Kidney (tissue), 14 donors: Measurements from ENCODE around the gene ALMS1. TPM values are rescaled to one million over a fixed set of nuclear protein-coding genes. Genes with fewer than 3 reads are reported as not detected.

Experiments used
- DNase-seq, 5 donors: peaks; one replicate each; pipeline ENCODE4 v3.0.0-alpha.2; 2013 to 2020
- FAIRE-seq: peaks from 2 replicates; lab custom pipeline; 2012; peaks lifted over from hg19 to GRCh38; lab: Jason Lieb, UNC
- H3K27ac ChIP-seq, 2 donors: one replicate each; pipeline ENCODE4 v1.7.0; 2013; ENCODE audit warnings: low read depth in 2 of 2, low read length in 2 of 2, inconsistent platforms in 1 of 2
- H3K27me3 ChIP-seq: one replicate; pipeline ENCODE4 v1.7.1; 2013; ENCODE audit warnings: low read length, inconsistent platforms; ENCODE audit not compliant: control insufficient read depth, insufficient read depth
- H3K36me3 ChIP-seq, 3 donors: one replicate each; pipeline versions ENCODE4 v1.7.0 to v1.7.1; 2013; ENCODE audit warnings: low read length in 3 of 3, control low read depth in 1 of 3, inconsistent platforms in 1 of 3; ENCODE audit not compliant: insufficient read depth in 3 of 3, control insufficient read depth in 2 of 3
- H3K4me1 ChIP-seq, 3 donors: one replicate each; pipeline versions ENCODE4 v1.7.0 to v1.7.1; 2013; ENCODE audit warnings: low read length in 3 of 3, inconsistent platforms in 1 of 3, low read depth in 1 of 3; ENCODE audit not compliant: control insufficient read depth in 2 of 3, insufficient read depth in 2 of 3
- H3K4me3 ChIP-seq, 3 donors: one replicate each; pipeline versions ENCODE4 v1.7.0 to v1.8.1; 2013; ENCODE audit warnings: low read length in 3 of 3, control low read depth in 1 of 3, inconsistent platforms in 1 of 3
- H3K9ac ChIP-seq, 3 donors: one replicate each; pipeline versions ENCODE4 v1.7.0 to v1.7.1; 2013; ENCODE audit warnings: low read length in 3 of 3, control low read depth in 1 of 3, inconsistent platforms in 1 of 3
- H3K9me3 ChIP-seq, 3 donors: one replicate each; pipeline versions ENCODE4 v1.7.0 to v1.7.1; 2013; ENCODE audit warnings: low read length in 3 of 3, control low read depth in 1 of 3, inconsistent platforms in 1 of 3; ENCODE audit not compliant: control insufficient read depth in 2 of 3, insufficient read depth in 1 of 3
- intact Hi-C: fragments of 100-400 bp; cut with DNase I; formaldehyde crosslinking; loops from one replicate; pipeline ENCODE4 v1.11.1; 2022
- polyA plus RNA-seq: library from polyadenylated mRNA; stranded (reverse); fragments of 350-450 nt; fragmentation: Illumina TruSeq; extraction: RNeasy Lipid Tissue Mini Kit (QIAGEN cat#74804); gene quantifications from one replicate; pipeline ENCODE4 v1.2.3, GENCODE V29; 2014; ENCODE audit warnings: low read depth, low replicate concordance; ENCODE audit not compliant: insufficient read depth
- total RNA-seq: library from RNA; stranded (reverse); fragmentation: NEBNext Ultra II Directional; extraction: Animal tissue kit (Norgen Biotek cat#: 25700); gene quantifications from one replicate; pipeline ENCODE4 v1.2.1, GENCODE V29; 2021
- TF ChIP-seq, protein P1 (sequence below): IDR thresholded peaks from 3 replicates; pipeline ENCODE4 v1.5.1; 2012; ENCODE audit warnings: mild to moderate bottlenecking, moderate library complexity, borderline replicate concordance; ENCODE audit not compliant: insufficient read depth; ENCODE audit errors: extremely low read depth
- donor health status: control.
- donor health status: control.
- donor health status: control.
- donor health status: control.
- donor health status: control.
- donor health status: DM: yes; HTN: yes; CAD: no.
- donor health status: Normal renal cell carcinoma (clear cell type).

The ALMS1 gene
- total and polyA plus RNA-seq, 2 donors from 2014 or later: 9.2 to 26.2 TPM

DNA sequence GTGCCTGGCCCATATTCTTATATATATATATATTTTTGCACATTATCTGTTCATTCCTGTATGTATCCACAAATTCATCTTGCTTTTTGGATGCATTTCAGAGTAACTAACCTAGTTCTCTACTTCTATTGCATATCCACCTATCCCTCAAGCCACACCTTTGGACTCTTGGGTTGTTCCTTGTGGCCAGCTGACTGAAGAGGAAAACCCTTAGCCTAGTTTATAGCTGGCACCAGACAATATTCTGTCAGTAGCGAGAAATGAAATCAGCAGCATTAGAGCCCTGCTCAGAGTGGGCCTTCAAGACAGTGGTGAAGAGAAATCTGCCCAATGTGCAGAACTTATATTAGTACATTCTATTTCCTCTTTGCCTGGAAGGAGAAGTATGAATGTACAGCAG, 19.6 kb upstream of the ALMS1 start:
- intact Hi-C loops: no loop called here
- H3K9me3 ChIP-seq: peaks cover 0 to 3% (median 0%) of the 10 kb centered on the region in 3 donors
- no peaks in the 10 kb centered on the region for H3K4me1 ChIP-seq
- no peak overlapping the region for H3K4me3 ChIP-seq
- H3K27ac ChIP-seq: no peak overlapping the region
- no peak for DNase-seq
- H3K27me3 ChIP-seq: no peaks in the 10 kb centered on the region
- H3K36me3 ChIP-seq: no peaks in the 10 kb centered on the region
- H3K9ac ChIP-seq: no peak overlapping the region
- TF ChIP-seq, protein P1, sequence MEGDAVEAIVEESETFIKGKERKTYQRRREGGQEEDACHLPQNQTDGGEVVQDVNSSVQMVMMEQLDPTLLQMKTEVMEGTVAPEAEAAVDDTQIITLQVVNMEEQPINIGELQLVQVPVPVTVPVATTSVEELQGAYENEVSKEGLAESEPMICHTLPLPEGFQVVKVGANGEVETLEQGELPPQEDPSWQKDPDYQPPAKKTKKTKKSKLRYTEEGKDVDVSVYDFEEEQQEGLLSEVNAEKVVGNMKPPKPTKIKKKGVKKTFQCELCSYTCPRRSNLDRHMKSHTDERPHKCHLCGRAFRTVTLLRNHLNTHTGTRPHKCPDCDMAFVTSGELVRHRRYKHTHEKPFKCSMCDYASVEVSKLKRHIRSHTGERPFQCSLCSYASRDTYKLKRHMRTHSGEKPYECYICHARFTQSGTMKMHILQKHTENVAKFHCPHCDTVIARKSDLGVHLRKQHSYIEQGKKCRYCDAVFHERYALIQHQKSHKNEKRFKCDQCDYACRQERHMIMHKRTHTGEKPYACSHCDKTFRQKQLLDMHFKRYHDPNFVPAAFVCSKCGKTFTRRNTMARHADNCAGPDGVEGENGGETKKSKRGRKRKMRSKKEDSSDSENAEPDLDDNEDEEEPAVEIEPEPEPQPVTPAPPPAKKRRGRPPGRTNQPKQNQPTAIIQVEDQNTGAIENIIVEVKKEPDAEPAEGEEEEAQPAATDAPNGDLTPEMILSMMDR: no peak
- FAIRE-seq: no peak

DNA sequence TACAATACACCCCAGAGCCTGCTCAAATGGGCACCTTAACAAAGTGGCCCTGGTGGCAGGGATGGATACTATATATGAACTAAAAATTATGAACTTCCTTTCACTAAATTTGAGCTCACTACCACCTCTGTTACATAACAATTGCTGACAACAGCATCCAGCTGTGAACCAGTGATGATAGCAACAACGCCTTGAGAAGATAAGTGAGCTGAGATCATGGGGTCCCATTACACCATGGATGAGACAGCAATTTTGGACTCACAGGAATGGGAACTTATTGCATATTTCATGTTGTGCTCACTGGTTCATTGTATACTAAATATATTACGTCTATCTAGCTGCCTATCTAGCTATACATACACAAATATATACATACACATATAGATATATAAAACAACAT, 16.9 kb upstream of the ALMS1 start:
- H3K4me3 ChIP-seq: no peak overlapping the region
- H3K9me3 ChIP-seq: peaks cover 0 to 3% (median 0%) of the 10 kb centered on the region in 3 donors
- no peak overlapping the region for H3K9ac ChIP-seq
- intact Hi-C loops: no loop called here
- no peaks in the 10 kb centered on the region for H3K4me1 ChIP-seq
- no peaks in the 10 kb centered on the region for H3K27me3 ChIP-seq
- DNase-seq: no peak
- no peak for FAIRE-seq
- H3K36me3 ChIP-seq: no peaks in the 10 kb centered on the region
- TF ChIP-seq, protein P1: no peak
- no peak overlapping the region for H3K27ac ChIP-seq

DNA sequence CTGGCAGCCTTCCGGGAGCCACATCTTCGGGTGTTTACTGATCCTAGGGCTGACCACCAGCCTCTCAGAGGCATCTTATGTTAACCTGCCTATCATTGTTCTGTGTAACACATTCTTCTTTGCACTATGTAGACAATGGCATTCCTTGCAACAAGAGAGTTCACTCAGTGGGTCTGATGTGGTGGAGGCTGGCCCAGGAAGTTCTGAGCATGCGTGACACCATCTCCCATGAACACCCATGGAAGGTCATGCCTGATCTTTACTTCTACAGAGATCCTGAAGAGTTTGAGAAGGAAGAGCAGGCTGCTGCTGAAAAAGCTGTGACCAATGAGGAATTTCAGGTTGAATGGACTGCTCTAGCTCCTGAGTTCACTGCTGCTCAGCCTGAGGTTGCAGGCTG, 15.3 kb upstream of the ALMS1 start:
- Histone ChIP-seq H3K27ac (no peak overlapping the region), H3K4me3 (no peak overlapping the region), H3K4me1 (no peaks in the 10 kb centered on the region), H3K9ac (no peak overlapping the region), H3K9me3 (peaks cover 0 to 3% (median 0%) of the 10 kb centered on the region in 3 donors), H3K27me3 (no peaks in the 10 kb centered on the region), H3K36me3 (no peaks in the 10 kb centered on the region)
- no peak for DNase-seq
- intact Hi-C loops: no loop called here
- no peak for FAIRE-seq
- TF ChIP-seq, protein P1: no peak

DNA sequence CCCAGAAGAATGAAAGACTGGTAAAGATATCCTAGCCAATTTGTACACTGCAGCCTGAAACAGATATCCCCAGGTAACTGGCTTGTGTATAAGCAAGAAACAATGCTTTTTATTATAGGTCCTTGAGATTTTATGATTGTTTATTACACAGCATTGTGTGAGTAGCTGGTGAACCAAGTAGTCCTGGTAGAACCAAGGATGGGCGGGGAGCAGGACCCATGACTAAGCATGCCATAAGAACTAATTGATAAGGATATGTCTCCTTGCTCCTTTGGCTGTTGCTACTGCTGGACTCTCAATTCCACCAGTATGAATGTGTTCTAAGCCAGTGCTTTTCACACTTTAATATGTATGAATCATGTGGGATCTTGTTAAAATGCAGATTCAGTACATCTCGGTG, 12.3 kb upstream of the ALMS1 start:
- Histone ChIP-seq H3K4me3 (no peak overlapping the region), H3K4me1 (no peaks in the 10 kb centered on the region), H3K27me3 (no peaks in the 10 kb centered on the region), H3K27ac (no peak overlapping the region), H3K36me3 (no peaks in the 10 kb centered on the region), H3K9ac (no peak overlapping the region), H3K9me3 (no peaks in the 10 kb centered on the region)
- TF ChIP-seq, protein P1: no peak
- DNase-seq: no peak
- intact Hi-C loops: no loop called here
- no peak for FAIRE-seq
